NT2/D1 (cell line): ENCODE data around the gene TAS2R42.
A peak's percentile ranks its signal among the peaks of the same experiment; 100 is the strongest.

Experiments
- DNase-seq: peaks from one replicate; pipeline ENCODE4 v3.0.0-alpha.2; 2011; ENCODE audit warnings: low read depth, low spot score
- H3K27me3 ChIP-seq: 2 replicates; pipeline ENCODE4 v1.6.0; 2011; ENCODE audit warnings: mild to moderate bottlenecking; ENCODE audit not compliant: insufficient read length, insufficient read depth
- H3K36me3 ChIP-seq: 2 replicates; pipeline ENCODE4 v1.6.1; 2011; ENCODE audit warnings: mild to moderate bottlenecking, low read length, mixed read lengths; ENCODE audit not compliant: insufficient read depth, insufficient read length
- H3K4me1 ChIP-seq: 2 replicates; pipeline ENCODE4 v1.5.1; 2011; ENCODE audit not compliant: insufficient read depth, insufficient read length
- H3K4me3 ChIP-seq: 2 replicates; pipeline ENCODE4 v1.5.1; 2011; ENCODE audit warnings: low read depth; ENCODE audit not compliant: insufficient read length
- H3K9ac ChIP-seq: 2 replicates; pipeline ENCODE4 v1.6.0; 2011; ENCODE audit warnings: low read depth; ENCODE audit not compliant: insufficient read length
- H3K9me3 ChIP-seq: 2 replicates; pipeline ENCODE4 v1.5.1; 2011; ENCODE audit warnings: mild to moderate bottlenecking, low read length; ENCODE audit not compliant: insufficient read depth
- SUZ12 ChIP-seq: IDR thresholded peaks from 2 replicates; pipeline ENCODE4 v1.6.1; 2011; ENCODE audit not compliant: insufficient read length, insufficient read depth; ENCODE audit errors: extremely low read depth
- YY1 ChIP-seq: IDR thresholded peaks from 2 replicates; pipeline ENCODE4 v1.6.1; 2011; ENCODE audit not compliant: insufficient read length, insufficient read depth
- ZNF274 ChIP-seq: IDR thresholded peaks from 2 replicates; pipeline ENCODE4 v1.6.1; 2011; ENCODE audit warnings: mild to moderate bottlenecking, low read depth, low read length

The TAS2R42 gene

DNA sequence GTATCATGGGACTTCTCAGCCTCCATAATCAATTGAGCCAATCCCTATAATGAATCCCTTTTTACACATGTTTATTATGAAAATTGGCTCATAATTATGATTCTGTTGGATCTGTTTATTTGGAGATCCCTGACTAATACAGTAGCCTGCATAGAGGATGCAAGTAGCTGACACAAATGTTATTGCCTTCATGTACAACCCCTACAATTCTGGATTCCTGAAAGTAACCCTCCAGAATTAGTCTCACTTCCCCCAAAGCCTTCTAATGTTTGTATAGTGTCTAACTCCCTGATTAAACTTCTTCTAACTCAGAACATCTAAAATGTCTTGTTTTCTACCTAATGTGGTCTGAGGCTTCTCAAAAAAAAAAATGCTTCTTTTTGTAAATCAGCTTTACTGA lies 22.4 kb downstream of the TAS2R42 start:
- H3K4me3 ChIP-seq: no peak overlapping the region
- H3K9ac ChIP-seq: no peak overlapping the region
- H3K9me3 ChIP-seq: no peaks in the 10 kb centered on the region; the same call in 1 of the 2 replicates
- H3K4me1 ChIP-seq: no peaks in the 10 kb centered on the region
- H3K27me3 ChIP-seq: no peaks in the 10 kb centered on the region
- no peak for DNase-seq
- H3K36me3 ChIP-seq: peaks cover 77% of the 10 kb centered on the region
- no peak for TF ChIP-seq YY1
- TF ChIP-seq ZNF274: no peak
- TF ChIP-seq SUZ12: no peak

DNA sequence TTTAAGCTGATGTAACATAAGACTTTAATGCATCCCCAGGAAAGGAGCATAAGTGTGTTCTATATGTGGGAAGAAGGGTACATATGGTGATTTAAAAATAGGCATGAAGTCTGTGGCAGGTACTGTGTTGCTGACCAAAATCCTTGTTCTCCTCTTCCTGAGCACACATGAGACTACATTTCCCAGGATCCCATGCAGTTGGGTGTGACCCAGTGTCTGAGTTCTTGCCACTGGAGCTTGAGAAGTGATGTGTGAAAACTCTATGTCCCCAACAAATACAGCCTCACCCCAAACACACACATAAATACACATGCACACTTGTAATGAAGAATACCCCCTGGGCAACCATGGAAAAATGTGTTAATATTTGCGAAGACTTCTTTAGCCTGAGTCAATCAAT lies 24.2 kb downstream of the TAS2R42 start:
- Histone ChIP-seq H3K4me3 (no peak overlapping the region), H3K4me1 (no peaks in the 10 kb centered on the region), H3K9me3 (no peaks in the 10 kb centered on the region), H3K36me3 (peaks cover 65% of the 10 kb centered on the region), H3K9ac (no peak overlapping the region), H3K27me3 (no peaks in the 10 kb centered on the region)
- DNase-seq: no peak
- TF ChIP-seq ZNF274: no peak
- TF ChIP-seq YY1: no peak
- TF ChIP-seq SUZ12: no peak

GRCh38 chr12:11158885-11159444 lies 27.8 kb downstream of the TAS2R42 start:
- TF ChIP-seq YY1: no peak
- no peak for TF ChIP-seq ZNF274
- no peak for TF ChIP-seq SUZ12
- no peaks in the 10 kb centered on the region for H3K27me3 ChIP-seq
- H3K9me3 ChIP-seq: peaks cover 28% of the 10 kb centered on the region

GRCh38 chr12:11154400-11154925 lies 32.3 kb downstream of the TAS2R42 start:
- Histone ChIP-seq H3K9ac (no peak overlapping the region), H3K36me3 (peaks cover 14% of the 10 kb centered on the region), H3K27me3 (no peaks in the 10 kb centered on the region), H3K4me1 (no peaks in the 10 kb centered on the region), H3K9me3 (peaks cover 37% of the 10 kb centered on the region), H3K4me3 (no peak overlapping the region)
- no peak for TF ChIP-seq ZNF274
- no peak for TF ChIP-seq YY1
- no peak for TF ChIP-seq SUZ12
- DNase-seq: peak; percentile 84

More at GRCh38 chr12:11158885-11159444, 27.8 kb downstream of the TAS2R42 start:
- DNase-seq: no peak
- no peak overlapping the region for H3K9ac ChIP-seq
- peaks cover 38% of the 10 kb centered on the region for H3K36me3 ChIP-seq
- no peak overlapping the region for H3K4me3 ChIP-seq
- no peaks in the 10 kb centered on the region for H3K4me1 ChIP-seq

GRCh38 chr12:11152725-11153124 lies 34.0 kb downstream of the TAS2R42 start:
- Histone ChIP-seq H3K9me3 (peaks cover 37% of the 10 kb centered on the region), H3K36me3 (peaks cover 11% of the 10 kb centered on the region), H3K27me3 (no peaks in the 10 kb centered on the region), H3K4me1 (no peaks in the 10 kb centered on the region), H3K4me3 (no peak overlapping the region), H3K9ac (no peak overlapping the region)
- TF ChIP-seq ZNF274 (no peak), YY1 (no peak), SUZ12 (no peak)
- DNase-seq: no peak

DNA sequence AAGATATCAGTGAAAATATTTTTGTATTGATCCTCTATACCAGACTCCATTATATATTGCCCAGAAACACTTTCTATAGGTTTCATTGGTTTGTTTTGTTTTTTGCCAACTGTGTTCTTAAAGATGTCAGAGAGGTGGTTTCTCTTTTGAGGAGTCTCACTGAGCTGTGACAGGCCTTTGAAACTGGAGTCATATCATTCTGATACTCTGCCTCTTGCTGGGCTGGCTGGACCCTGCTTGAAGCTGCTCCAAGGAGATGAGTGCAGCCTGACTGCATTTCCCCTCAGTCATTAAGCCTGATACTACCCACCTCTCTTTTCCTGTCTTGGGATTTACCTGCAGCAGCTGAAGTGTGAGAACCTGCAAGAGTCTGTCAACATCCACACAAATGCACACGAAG lies 35.9 kb downstream of the TAS2R42 start:
- Histone ChIP-seq H3K4me1 (no peaks in the 10 kb centered on the region), H3K9me3 (peaks cover 41% of the 10 kb centered on the region), H3K27me3 (no peaks in the 10 kb centered on the region), H3K9ac (no peak overlapping the region), H3K36me3 (peaks cover 11% of the 10 kb centered on the region), H3K4me3 (no peak overlapping the region)
- no peak for DNase-seq
- no peak for TF ChIP-seq SUZ12
- no peak for TF ChIP-seq YY1
- TF ChIP-seq ZNF274: no peak

DNA sequence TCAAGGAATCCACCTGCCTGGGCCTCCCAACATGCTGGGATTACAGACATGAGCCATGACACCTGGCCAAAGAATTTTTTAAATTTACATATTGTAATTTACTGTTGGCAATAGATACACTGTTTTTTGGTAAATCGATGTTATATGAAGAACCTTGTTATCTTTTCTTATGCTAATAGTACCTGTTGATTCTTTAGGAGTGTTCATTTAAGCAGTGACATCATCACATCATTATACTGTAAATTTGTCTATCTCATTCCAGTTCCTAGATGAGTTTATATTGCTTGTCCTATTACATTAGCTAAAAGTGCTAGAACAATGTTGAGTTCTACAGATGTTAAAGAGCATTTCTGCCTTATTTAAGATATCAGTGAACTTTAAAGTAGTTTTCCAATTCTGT lies 39.3 kb downstream of the TAS2R42 start:
- Histone ChIP-seq H3K27me3 (no peaks in the 10 kb centered on the region), H3K36me3 (peaks cover 6% of the 10 kb centered on the region), H3K4me3 (no peak overlapping the region), H3K4me1 (no peaks in the 10 kb centered on the region), H3K9ac (no peak overlapping the region), H3K9me3 (peaks cover 21% of the 10 kb centered on the region)
- no peak for DNase-seq
- no peak for TF ChIP-seq SUZ12
- no peak for TF ChIP-seq ZNF274
- no peak for TF ChIP-seq YY1

DNA sequence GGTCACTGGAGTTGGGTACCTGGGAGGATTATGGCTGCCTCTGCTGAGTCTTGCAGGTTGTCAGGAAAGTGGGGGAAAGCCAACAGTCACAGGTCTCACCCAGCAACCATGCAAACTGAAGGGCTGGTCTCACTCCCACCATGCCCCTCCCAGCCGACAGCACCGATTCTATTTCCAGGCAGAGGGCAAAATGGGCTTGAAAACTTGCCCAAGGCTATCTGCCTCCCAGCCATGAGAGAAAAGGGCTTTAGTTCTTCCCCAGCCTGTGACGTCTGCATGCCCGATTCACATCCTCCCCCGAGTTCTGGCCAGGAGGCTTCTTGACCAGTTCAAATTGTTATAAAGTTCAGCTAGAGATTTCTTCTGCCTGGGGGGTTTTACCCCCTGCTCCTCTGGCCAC lies 42.4 kb downstream of the TAS2R42 start:
- no peak overlapping the region for H3K9ac ChIP-seq
- TF ChIP-seq SUZ12 (no peak), ZNF274 (no peak), YY1 (no peak)
- peaks cover 11% of the 10 kb centered on the region for H3K36me3 ChIP-seq
- no peak overlapping the region for H3K4me3 ChIP-seq
- H3K9me3 ChIP-seq: peaks cover 18% of the 10 kb centered on the region
- no peaks in the 10 kb centered on the region for H3K27me3 ChIP-seq
- no peak for DNase-seq
- H3K4me1 ChIP-seq: no peaks in the 10 kb centered on the region
